Medulla oblongata (tissue), 1 donor: ENCODE measurements around the gene ADCY2.

Experiments
- DNase-seq: peaks from one replicate; pipeline ENCODE4 v3.0.0-alpha.2; 2015; ENCODE audit errors: extremely low spot score

Gene ADCY2

GRCh38 chr5:7592910-7593309 is 197.0 kb downstream of the ADCY2 start:
- no peak for DNase-seq

GRCh38 chr5:7597059-7597642 is 201.2 kb downstream of the ADCY2 start:
- DNase-seq = peak; percentile 42

- DNase-seq = no peak
These were observed 211.0 kb downstream of the ADCY2 start for GRCh38 chr5:7606840-7607465.

- DNase-seq = no peak
These were observed 212.8 kb downstream of the ADCY2 start for GRCh38 chr5:7608772-7609171.

GRCh38 chr5:7609726-7610125 is 213.8 kb downstream of the ADCY2 start:
- DNase-seq = no peak

- DNase-seq = no peak
These were observed 214.7 kb downstream of the ADCY2 start for GRCh38 chr5:7610531-7611177.

GRCh38 chr5:7611518-7611917 is 215.6 kb downstream of the ADCY2 start:
- DNase-seq = no peak

GRCh38 chr5:7615566-7616061 is 219.7 kb downstream of the ADCY2 start:
- DNase-seq = no peak

- no peak for DNase-seq
These were observed 221.0 kb downstream of the ADCY2 start for GRCh38 chr5:7616897-7617296.

- no peak for DNase-seq
These were observed 226.6 kb downstream of the ADCY2 start for GRCh38 chr5:7622498-7622897.

GRCh38 chr5:7625740-7626139 is 229.8 kb downstream of the ADCY2 start:
- no peak for DNase-seq

GRCh38 chr5:7628248-7628647 is 232.3 kb downstream of the ADCY2 start:
- no peak for DNase-seq

- DNase-seq = no peak
These were observed 232.9 kb downstream of the ADCY2 start for GRCh38 chr5:7628820-7629219.

GRCh38 chr5:7629561-7629960 is 233.6 kb downstream of the ADCY2 start:
- no peak for DNase-seq

- DNase-seq = no peak
These were observed 238.9 kb downstream of the ADCY2 start for GRCh38 chr5:7634837-7635236.

- DNase-seq = peak; percentile 30
These were observed 242.5 kb downstream of the ADCY2 start for GRCh38 chr5:7638456-7638855.

GRCh38 chr5:7642029-7642428 is 246.1 kb downstream of the ADCY2 start:
- DNase-seq = no peak

GRCh38 chr5:7644723-7645122 is 248.8 kb downstream of the ADCY2 start:
- no peak for DNase-seq

- peak; percentile 61 for DNase-seq
These were observed 254.8 kb downstream of the ADCY2 start for GRCh38 chr5:7650755-7651154.

- no peak for DNase-seq
These were observed 257.1 kb downstream of the ADCY2 start for GRCh38 chr5:7653046-7653445.

GRCh38 chr5:7657153-7657552 is 261.2 kb downstream of the ADCY2 start:
- no peak for DNase-seq

GRCh38 chr5:7659420-7659819 is 263.5 kb downstream of the ADCY2 start:
- DNase-seq = no peak

GRCh38 chr5:7662289-7662688 is 266.4 kb downstream of the ADCY2 start:
- no peak for DNase-seq
